CD8-positive, alpha-beta memory T cell (primary cell): ENCODE measurements around the gene CMBL. TPM values are rescaled to one million over a fixed set of nuclear protein-coding genes. Genes with fewer than 3 reads are reported as not detected.

Experiments used
- polyA plus RNA-seq: library from polyadenylated mRNA; unstranded; fragments of 300-500 nt; fragmentation: Illumina TruSeq; gene quantifications from one replicate; pipeline ENCODE4 v1.2.3, GENCODE V29; 2021
- total RNA-seq, 2 experiments: library from RNA; stranded (reverse); gene quantifications; one replicate each; pipeline ENCODE4 v1.2.3, GENCODE V29; 2021

Gene CMBL
- total and polyA plus RNA-seq, 3 experiments from 2014 or later, result 0.97 to 3.8 (median 3.7) TPM

Other genes with a start within 250 kb of the CMBL start
- 10 to 100 TPM; 30.6 to 32.5 TPM for gene ATPSCKMT, start 58.0 kb downstream of the CMBL start, total RNA-seq
- gene ATPSCKMT, start 58.0 kb downstream of the CMBL start, polyA plus RNA-seq, result 7.0 TPM
- 100 to 1,000 TPM; 532 to 537 TPM for gene CCT5, start 57.6 kb downstream of the CMBL start, total RNA-seq
- gene CCT5, start 57.6 kb downstream of the CMBL start, polyA plus RNA-seq, result 228 TPM
- 100 to 1,000 TPM; 103 to 110 TPM for gene MARCHF6, start 45.8 kb upstream of the CMBL start, total RNA-seq
- gene MARCHF6, start 45.8 kb upstream of the CMBL start, polyA plus RNA-seq, result 54.2 TPM
- under 1 TPM in 1 of 2 experiments, not detected in 1; 0.22 TPM for gene ROPN1L, start 134.0 kb upstream of the CMBL start, total RNA-seq
- 2.9 TPM for gene ROPN1L, start 134.0 kb upstream of the CMBL start, polyA plus RNA-seq